ENCODE measurements around the gene SENP8. TPM values are rescaled to one million over a fixed set of nuclear protein-coding genes. Genes with fewer than 3 reads are reported as not detected.
A peak's percentile ranks its signal among the peaks of the same experiment; 100 is the strongest.

SENP8 gene
- total RNA-seq, 1 donor from 2014 or later, result 13.5 TPM

DNA sequence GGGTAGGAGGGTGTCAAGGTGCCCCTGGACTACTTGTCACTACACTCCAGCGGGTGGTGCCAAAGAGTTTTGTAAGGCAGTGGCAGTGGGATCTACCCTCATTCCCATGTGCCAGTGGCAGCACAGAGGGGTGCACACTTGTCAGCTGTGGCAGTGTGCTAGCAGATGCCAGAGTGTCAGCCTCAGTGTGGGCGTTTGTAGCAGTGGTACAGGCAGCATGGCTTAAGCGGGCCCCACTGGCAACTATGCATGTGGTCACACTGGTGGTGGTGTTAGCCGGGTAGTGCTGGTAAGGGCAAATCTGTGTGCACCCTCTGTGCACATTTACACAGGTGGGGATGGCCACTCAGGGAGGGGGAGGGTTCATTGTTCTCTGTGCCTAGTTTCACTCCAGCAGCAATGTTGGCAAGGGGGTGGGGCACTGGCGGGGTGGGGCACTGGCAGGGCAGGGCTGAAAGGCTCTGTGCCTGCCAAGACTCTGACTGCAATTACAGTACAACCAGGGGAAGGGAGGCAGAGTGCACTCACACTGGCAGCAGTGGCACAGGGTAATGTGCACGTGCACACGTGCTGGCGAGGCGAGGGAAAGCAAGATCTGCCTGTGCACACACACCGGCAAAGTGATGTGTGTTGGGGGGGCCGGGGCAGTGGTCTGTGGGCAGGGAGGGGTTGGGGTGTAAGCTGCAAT, 32.0 kb upstream of the SENP8 start:
- no peaks in the 10 kb centered on the region for H3K4me1 ChIP-seq
- H3K36me3 ChIP-seq, result no peaks in the 10 kb centered on the region
- Mint-ChIP-seq H3K9me3 (peaks cover 7% of the 10 kb centered on the region), H3K27ac (no peak overlapping the region), H3K4me1 (no peaks in the 10 kb centered on the region), H3K36me3 (peaks cover 1% of the 10 kb centered on the region), H3K4me3 (no peak overlapping the region), H3K27me3 (ENCODE audit: insufficient read depth, low read depth) (no peaks in the 10 kb centered on the region)
- no peak overlapping the region for H3K4me3 ChIP-seq
- H4K20me1 ChIP-seq (ENCODE audit: low read depth), result no peaks in the 10 kb centered on the region
- H2AFZ ChIP-seq (replicated peaks), result no peak overlapping the region
- no peak for DNase-seq (ENCODE audit: low spot score)
- no peak overlapping the region for H3K4me2 ChIP-seq
- no peaks in the 10 kb centered on the region for H3K9me3 ChIP-seq (ENCODE audit: low read depth)
- no peaks in the 10 kb centered on the region for H3K79me2 ChIP-seq (ENCODE audit: low read depth)
- no peak for TF ChIP-seq EZH2phosphoT487 (IDR thresholded peaks at IDR 0.05)
- TF ChIP-seq, protein P1, sequence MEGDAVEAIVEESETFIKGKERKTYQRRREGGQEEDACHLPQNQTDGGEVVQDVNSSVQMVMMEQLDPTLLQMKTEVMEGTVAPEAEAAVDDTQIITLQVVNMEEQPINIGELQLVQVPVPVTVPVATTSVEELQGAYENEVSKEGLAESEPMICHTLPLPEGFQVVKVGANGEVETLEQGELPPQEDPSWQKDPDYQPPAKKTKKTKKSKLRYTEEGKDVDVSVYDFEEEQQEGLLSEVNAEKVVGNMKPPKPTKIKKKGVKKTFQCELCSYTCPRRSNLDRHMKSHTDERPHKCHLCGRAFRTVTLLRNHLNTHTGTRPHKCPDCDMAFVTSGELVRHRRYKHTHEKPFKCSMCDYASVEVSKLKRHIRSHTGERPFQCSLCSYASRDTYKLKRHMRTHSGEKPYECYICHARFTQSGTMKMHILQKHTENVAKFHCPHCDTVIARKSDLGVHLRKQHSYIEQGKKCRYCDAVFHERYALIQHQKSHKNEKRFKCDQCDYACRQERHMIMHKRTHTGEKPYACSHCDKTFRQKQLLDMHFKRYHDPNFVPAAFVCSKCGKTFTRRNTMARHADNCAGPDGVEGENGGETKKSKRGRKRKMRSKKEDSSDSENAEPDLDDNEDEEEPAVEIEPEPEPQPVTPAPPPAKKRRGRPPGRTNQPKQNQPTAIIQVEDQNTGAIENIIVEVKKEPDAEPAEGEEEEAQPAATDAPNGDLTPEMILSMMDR (IDR thresholded peaks at IDR 0.05), result no peak
- no peak for TF ChIP-seq EZH2 (IDR thresholded peaks at IDR 0.05)
- no peaks in the 10 kb centered on the region for H3K27me3 ChIP-seq
- H3K9ac ChIP-seq, result no peak overlapping the region
- H3K27ac ChIP-seq, result no peak overlapping the region
- no peaks in the 10 kb centered on the region for H3F3A ChIP-seq (ENCODE audit: low read depth)

- H3K4me3 ChIP-seq, result no peak overlapping the region
- H3K36me3 ChIP-seq, result no peaks in the 10 kb centered on the region
- no peak overlapping the region for H3K4me2 ChIP-seq
- H3K27me3 ChIP-seq, result no peaks in the 10 kb centered on the region
- no peak overlapping the region for H2AFZ ChIP-seq (replicated peaks)
- H3K27ac ChIP-seq, result no peak overlapping the region
- no peaks in the 10 kb centered on the region for H3K27me3 Mint-ChIP-seq (ENCODE audit: insufficient read depth, low read depth)
- no peaks in the 10 kb centered on the region for H3K4me1 Mint-ChIP-seq
- H3K9me3 ChIP-seq (ENCODE audit: low read depth), result no peaks in the 10 kb centered on the region
- H3K36me3 Mint-ChIP-seq, result peaks cover 1% of the 10 kb centered on the region
- H3K27ac Mint-ChIP-seq, result no peak overlapping the region
- no peaks in the 10 kb centered on the region for H3K4me1 ChIP-seq
- H3K9me3 Mint-ChIP-seq, result peaks cover 7% of the 10 kb centered on the region
- DNase-seq (ENCODE audit: low spot score), result no peak
- H3K9ac ChIP-seq, result no peak overlapping the region
- no peak overlapping the region for H3K4me3 Mint-ChIP-seq
- TF ChIP-seq EZH2phosphoT487 (IDR thresholded peaks at IDR 0.05), result no peak
- TF ChIP-seq, protein P1 (IDR thresholded peaks at IDR 0.05), result no peak
- TF ChIP-seq EZH2 (IDR thresholded peaks at IDR 0.05), result no peak
- no peaks in the 10 kb centered on the region for H3F3A ChIP-seq (ENCODE audit: low read depth)
- H4K20me1 ChIP-seq (ENCODE audit: low read depth), result no peaks in the 10 kb centered on the region
- no peaks in the 10 kb centered on the region for H3K79me2 ChIP-seq (ENCODE audit: low read depth)
Observed at GRCh38 chr15:72086920-72087648, 31.1 kb upstream of the SENP8 start.

GRCh38 chr15:72092006-72092405, 26.2 kb upstream of the SENP8 start:
- H3K4me1 ChIP-seq, result no peaks in the 10 kb centered on the region
- Mint-ChIP-seq H3K9me3 (peaks cover 5% of the 10 kb centered on the region), H3K4me3 (no peak overlapping the region), H3K27me3 (ENCODE audit: insufficient read depth, low read depth) (no peaks in the 10 kb centered on the region), H3K27ac (no peak overlapping the region), H3K36me3 (peaks cover 9% of the 10 kb centered on the region), H3K4me1 (no peaks in the 10 kb centered on the region)
- no peak overlapping the region for H3K9ac ChIP-seq
- no peaks in the 10 kb centered on the region for H3K36me3 ChIP-seq
- no peaks in the 10 kb centered on the region for H4K20me1 ChIP-seq (ENCODE audit: low read depth)
- TF ChIP-seq EZH2phosphoT487 (IDR thresholded peaks at IDR 0.05) (no peak), EZH2 (IDR thresholded peaks at IDR 0.05) (no peak)
- no peaks in the 10 kb centered on the region for H3K27me3 ChIP-seq
- H3K79me2 ChIP-seq (ENCODE audit: low read depth), result no peaks in the 10 kb centered on the region
- no peak overlapping the region for H2AFZ ChIP-seq (replicated peaks)
- H3K9me3 ChIP-seq (ENCODE audit: low read depth), result no peaks in the 10 kb centered on the region
- no peak overlapping the region for H3K4me2 ChIP-seq
- no peak for DNase-seq (ENCODE audit: low spot score)
- no peaks in the 10 kb centered on the region for H3F3A ChIP-seq (ENCODE audit: low read depth)
- no peak overlapping the region for H3K27ac ChIP-seq
- H3K4me3 ChIP-seq, result no peak overlapping the region

DNA sequence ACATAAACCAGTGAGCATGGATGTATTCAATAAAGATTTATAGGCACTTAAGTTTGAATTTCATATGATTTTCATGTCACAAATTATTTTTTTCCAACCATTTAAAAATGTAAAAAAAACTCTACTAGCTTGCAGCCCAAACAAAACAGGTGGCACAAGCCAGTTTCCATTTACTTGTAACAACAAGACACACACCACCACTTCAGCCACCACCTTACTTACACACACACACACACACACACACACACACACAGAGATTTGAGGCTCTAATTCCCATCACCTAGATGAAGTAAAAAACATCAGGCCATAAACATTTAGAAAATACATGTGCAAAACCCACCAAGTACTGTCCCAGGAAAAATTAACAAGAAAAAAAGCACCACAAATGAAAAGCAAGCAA, 25.5 kb upstream of the SENP8 start:
- H3K27ac Mint-ChIP-seq, result peak overlapping the region; percentile 32
- Histone ChIP-seq H3K9ac (no peak overlapping the region), H3K9me3 (ENCODE audit: low read depth) (no peaks in the 10 kb centered on the region), H3K4me2 (no peak overlapping the region), H3F3A (ENCODE audit: low read depth) (no peaks in the 10 kb centered on the region), H3K4me3 (no peak overlapping the region), H3K27me3 (no peaks in the 10 kb centered on the region), H4K20me1 (ENCODE audit: low read depth) (no peaks in the 10 kb centered on the region), H3K27ac (no peak overlapping the region), H2AFZ (replicated peaks) (no peak overlapping the region), H3K79me2 (ENCODE audit: low read depth) (no peaks in the 10 kb centered on the region), H3K36me3 (no peaks in the 10 kb centered on the region), H3K4me1 (no peaks in the 10 kb centered on the region)
- DNase-seq (ENCODE audit: low spot score), result no peak
- peaks cover 7% of the 10 kb centered on the region for H3K36me3 Mint-ChIP-seq
- TF ChIP-seq EZH2 (IDR thresholded peaks at IDR 0.05), result no peak
- TF ChIP-seq, protein P1 (IDR thresholded peaks at IDR 0.05), result no peak
- no peak for TF ChIP-seq EZH2phosphoT487 (IDR thresholded peaks at IDR 0.05)
- H3K4me1 Mint-ChIP-seq, result no peaks in the 10 kb centered on the region
- H3K27me3 Mint-ChIP-seq (ENCODE audit: insufficient read depth, low read depth), result no peaks in the 10 kb centered on the region
- H3K9me3 Mint-ChIP-seq, result peaks cover 5% of the 10 kb centered on the region
- no peak overlapping the region for H3K4me3 Mint-ChIP-seq

Data from neural progenitor cell (in vitro differentiated cells).